Adipocyte (in vitro differentiated cells): Measurements from ENCODE around the gene RCOR2.
A peak's percentile ranks its signal among the peaks of the same experiment; 100 is the strongest.

Experiments
- DNase-seq: peaks from one replicate; pipeline ENCODE4 v3.0.0-alpha.2; 2015; ENCODE audit warnings: low read depth
- H3K27me3 ChIP-seq: replicated peaks from 2 replicates; pipeline ENCODE4 v1.7.0; 2013; ENCODE audit warnings: mild to moderate bottlenecking, low read length, moderate library complexity; ENCODE audit not compliant: control insufficient read depth, insufficient read depth
- H3K36me3 ChIP-seq: 2 replicates; pipeline ENCODE4 v1.7.0; 2013; ENCODE audit warnings: low read length, mild to moderate bottlenecking, moderate library complexity; ENCODE audit not compliant: control insufficient read depth, insufficient read depth, severe bottlenecking
- H3K4me1 ChIP-seq: 2 replicates; pipeline ENCODE4 v1.7.0; 2013; ENCODE audit warnings: mild to moderate bottlenecking, low read length, moderate library complexity; ENCODE audit not compliant: control insufficient read depth, insufficient read depth
- H3K4me3 ChIP-seq: 2 replicates; pipeline ENCODE4 v1.7.0; 2013; ENCODE audit warnings: mild to moderate bottlenecking, low read length, moderate library complexity
- H3K9ac ChIP-seq: 2 replicates; pipeline ENCODE4 v1.7.0; 2013; ENCODE audit warnings: mild to moderate bottlenecking, low read length, moderate library complexity
- H3K9me3 ChIP-seq: 2 replicates; pipeline ENCODE4 v1.7.0; 2013; ENCODE audit warnings: mild to moderate bottlenecking, low read length, moderate library complexity; ENCODE audit not compliant: control insufficient read depth

RCOR2 gene

DNA sequence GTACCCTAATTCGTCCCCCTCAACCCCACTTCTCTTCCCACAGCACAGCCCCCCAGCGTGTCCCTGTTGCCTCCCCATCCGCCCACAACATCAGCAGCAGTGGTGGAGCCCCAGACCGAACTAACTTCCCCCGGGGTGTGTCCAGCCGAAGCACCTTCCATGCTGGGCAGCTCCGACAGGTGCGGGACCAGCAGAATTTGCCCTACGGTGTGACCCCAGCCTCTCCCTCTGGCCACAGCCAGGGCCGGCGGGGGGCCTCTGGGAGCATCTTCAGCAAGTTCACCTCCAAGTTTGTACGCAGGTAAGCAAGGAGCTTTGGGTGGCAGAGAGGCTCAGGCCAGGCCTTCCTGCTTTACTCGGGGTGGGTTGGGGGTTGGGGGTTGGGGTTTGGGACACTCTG, 12.2 kb downstream of the RCOR2 start:
- no peaks in the 10 kb centered on the region for H3K9me3 ChIP-seq
- H3K36me3 ChIP-seq, result peaks cover 76% of the 10 kb centered on the region
- H3K4me3 ChIP-seq, result no peak overlapping the region
- no peaks in the 10 kb centered on the region for H3K27me3 ChIP-seq
- DNase-seq, result no peak
- no peak overlapping the region for H3K9ac ChIP-seq
- peaks cover 12% of the 10 kb centered on the region for H3K4me1 ChIP-seq

DNA sequence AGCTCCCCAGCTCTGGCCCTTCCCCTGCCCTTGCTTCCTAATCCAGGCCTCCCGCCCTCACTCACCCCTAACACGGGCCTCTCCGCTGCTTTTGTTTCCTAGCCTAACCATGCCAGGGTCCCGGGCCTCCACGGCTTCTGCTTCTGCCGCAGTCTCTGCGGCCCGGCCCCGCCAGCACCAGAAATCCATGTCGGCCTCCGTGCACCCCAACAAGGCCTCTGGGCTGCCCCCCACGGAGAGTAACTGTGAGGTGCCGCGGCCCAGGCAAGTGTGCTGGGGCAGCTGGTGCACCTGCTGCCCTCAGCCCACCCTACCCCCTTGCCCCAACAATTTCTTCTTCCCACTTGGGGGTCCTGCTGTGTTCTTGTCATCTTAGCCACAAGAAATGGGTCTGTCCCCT, 13.1 kb downstream of the RCOR2 start:
- H3K4me3 ChIP-seq, result no peak overlapping the region
- no peak overlapping the region for H3K9ac ChIP-seq
- H3K4me1 ChIP-seq, result peaks cover 11% of the 10 kb centered on the region
- H3K9me3 ChIP-seq, result no peaks in the 10 kb centered on the region
- no peaks in the 10 kb centered on the region for H3K27me3 ChIP-seq
- H3K36me3 ChIP-seq, result peaks cover 80% of the 10 kb centered on the region
- no peak for DNase-seq

GRCh38 chr11:63901660-63902059, 15.3 kb downstream of the RCOR2 start:
- peak; percentile 24 for DNase-seq
- Histone ChIP-seq H3K9ac (no peak overlapping the region), H3K27me3 (no peaks in the 10 kb centered on the region), H3K36me3 (peaks cover 90% of the 10 kb centered on the region), H3K4me1 (no peaks in the 10 kb centered on the region), H3K4me3 (no peak overlapping the region), H3K9me3 (no peaks in the 10 kb centered on the region)

- peaks cover 80% of the 10 kb centered on the region for H3K36me3 ChIP-seq
- DNase-seq, result no peak
These were observed 19.4 kb downstream of the RCOR2 start for GRCh38 chr11:63897459-63898146.

GRCh38 chr11:63896071-63896470, 20.9 kb downstream of the RCOR2 start:
- no peak for DNase-seq
- H3K4me3 ChIP-seq, result no peak overlapping the region
- H3K4me1 ChIP-seq, result no peaks in the 10 kb centered on the region
- peaks cover 66% of the 10 kb centered on the region for H3K36me3 ChIP-seq
- no peak overlapping the region for H3K9ac ChIP-seq
- no peaks in the 10 kb centered on the region for H3K27me3 ChIP-seq
- H3K9me3 ChIP-seq, result no peaks in the 10 kb centered on the region

More at GRCh38 chr11:63897459-63898146, 19.4 kb downstream of the RCOR2 start:
- Histone ChIP-seq H3K9me3 (no peaks in the 10 kb centered on the region), H3K4me3 (no peak overlapping the region), H3K9ac (no peak overlapping the region), H3K27me3 (no peaks in the 10 kb centered on the region), H3K4me1 (no peaks in the 10 kb centered on the region)

- H3K9me3 ChIP-seq, result no peaks in the 10 kb centered on the region
- H3K4me3 ChIP-seq, result no peak overlapping the region
- peaks cover 39% of the 10 kb centered on the region for H3K36me3 ChIP-seq
- no peak overlapping the region for H3K9ac ChIP-seq
- peaks cover 10% of the 10 kb centered on the region for H3K4me1 ChIP-seq
- DNase-seq, result no peak
- no peaks in the 10 kb centered on the region for H3K27me3 ChIP-seq
These were observed 23.6 kb downstream of the RCOR2 start for GRCh38 chr11:63893355-63893754.

GRCh38 chr11:63892228-63892627, 24.7 kb downstream of the RCOR2 start:
- peak; percentile 48 for DNase-seq
- H3K4me1 ChIP-seq, result peaks cover 21% of the 10 kb centered on the region
- H3K36me3 ChIP-seq, result peaks cover 29% of the 10 kb centered on the region
- no peaks in the 10 kb centered on the region for H3K9me3 ChIP-seq
- no peak overlapping the region for H3K4me3 ChIP-seq
- H3K27me3 ChIP-seq, result no peaks in the 10 kb centered on the region
- H3K9ac ChIP-seq, result no peak overlapping the region

DNA sequence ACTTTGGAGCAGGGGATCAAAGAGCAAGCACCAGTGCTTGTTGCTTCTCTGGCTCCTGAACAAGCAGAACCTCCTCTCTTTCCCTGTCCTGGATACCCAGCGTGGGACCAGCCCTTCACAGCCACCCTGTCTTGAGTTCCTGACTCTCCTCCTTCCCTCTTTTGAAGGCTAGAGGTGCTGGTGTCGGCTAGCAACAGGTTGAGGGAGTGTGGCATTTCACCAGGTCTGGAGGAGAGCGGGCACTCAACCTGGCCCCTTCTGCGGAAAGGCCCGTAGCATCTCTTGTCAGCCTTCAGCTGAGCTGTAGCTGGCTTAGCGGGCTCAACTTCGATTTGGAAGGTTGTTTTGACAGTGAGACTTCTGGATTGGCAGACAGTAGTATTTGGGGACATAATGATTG, 26.6 kb downstream of the RCOR2 start:
- Histone ChIP-seq H3K27me3 (no peaks in the 10 kb centered on the region), H3K4me1 (peaks cover 27% of the 10 kb centered on the region), H3K9me3 (no peaks in the 10 kb centered on the region), H3K36me3 (peaks cover 12% of the 10 kb centered on the region), H3K9ac (no peak overlapping the region), H3K4me3 (no peak overlapping the region)
- no peak for DNase-seq

GRCh38 chr11:63889344-63889743, 27.6 kb downstream of the RCOR2 start:
- no peak for DNase-seq
- Histone ChIP-seq H3K27me3 (no peaks in the 10 kb centered on the region), H3K9ac (no peak overlapping the region), H3K4me1 (peaks cover 27% of the 10 kb centered on the region), H3K9me3 (no peaks in the 10 kb centered on the region), H3K4me3 (no peak overlapping the region), H3K36me3 (peaks cover 7% of the 10 kb centered on the region)

- Histone ChIP-seq H3K4me3 (peak overlapping the region; percentile 48), H3K4me1 (peaks cover 27% of the 10 kb centered on the region)
- no peak for DNase-seq
These were observed 28.5 kb downstream of the RCOR2 start for GRCh38 chr11:63888170-63889086.

GRCh38 chr11:63887386-63887999, 29.5 kb downstream of the RCOR2 start:
- H3K36me3 ChIP-seq, result no peaks in the 10 kb centered on the region
- H3K4me1 ChIP-seq, result peaks cover 27% of the 10 kb centered on the region
- H3K27me3 ChIP-seq, result no peaks in the 10 kb centered on the region
- no peaks in the 10 kb centered on the region for H3K9me3 ChIP-seq
- DNase-seq, result no peak
- H3K9ac ChIP-seq, result peak overlapping the region; percentile 33
- H3K4me3 ChIP-seq, result no peak overlapping the region

More at GRCh38 chr11:63888170-63889086, 28.5 kb downstream of the RCOR2 start:
- Histone ChIP-seq H3K27me3 (no peaks in the 10 kb centered on the region), H3K9me3 (no peaks in the 10 kb centered on the region), H3K36me3 (peaks cover 2% of the 10 kb centered on the region), H3K9ac (peak overlapping the region; percentile 59)
